MM.1S (cell line): ENCODE results near the gene ZNF273.

ENCODE experiments used
- DNase-seq: peaks from one replicate; pipeline ENCODE4 v3.0.0-alpha.2; 2015
- H2AFZ ChIP-seq: fragments of 300-600 bp; sonication (generic); 2 replicates; pipeline ENCODE4 v1.6.0; 2016; ENCODE audit warnings: antibody characterized with exemption, low read length
- H3F3A ChIP-seq: fragments of 300-600 bp; sonication (generic); 2 replicates; pipeline ENCODE4 v1.6.1; 2016; ENCODE audit warnings: mild to moderate bottlenecking, antibody characterized with exemption, low read length, moderate library complexity, mixed read lengths; ENCODE audit not compliant: insufficient read depth
- H3K27ac ChIP-seq: fragments of 300-600 bp; sonication (generic); 2 replicates; pipeline ENCODE4 v1.5.1; 2016; ENCODE audit warnings: mild to moderate bottlenecking, low read length
- H3K27me3 ChIP-seq: fragments of 300-600 bp; sonication (generic); replicated peaks from 2 replicates; pipeline ENCODE4 v1.6.0; 2016; ENCODE audit warnings: low read length; ENCODE audit not compliant: insufficient read depth
- H3K36me3 ChIP-seq: fragments of 300-600 bp; sonication (generic); replicated peaks from 2 replicates; pipeline ENCODE4 v1.6.1; 2016; ENCODE audit warnings: mild to moderate bottlenecking, low read length, mixed read lengths; ENCODE audit not compliant: insufficient read depth
- H3K4me1 ChIP-seq: fragments of 300-600 bp; sonication (generic); 2 replicates; pipeline ENCODE4 v1.6.1; 2016; ENCODE audit warnings: low read length, mixed read lengths
- H3K4me2 ChIP-seq: fragments of 300-600 bp; sonication (generic); 2 replicates; pipeline ENCODE4 v1.6.0; 2016; ENCODE audit warnings: low read depth, low read length
- H3K4me3 ChIP-seq: fragments of 300-600 bp; sonication (generic); 2 replicates; pipeline ENCODE4 v1.5.1; 2016; ENCODE audit warnings: low read length, mixed read lengths
- H3K79me2 ChIP-seq: fragments of 300-600 bp; sonication (generic); 2 replicates; pipeline ENCODE4 v1.6.1; 2016; ENCODE audit warnings: mixed run types, low read length, mixed read lengths
- H3K9ac ChIP-seq: fragments of 300-600 bp; sonication (generic); 2 replicates; pipeline ENCODE4 v1.6.1; 2016; ENCODE audit warnings: low read length, mixed read lengths
- H3K9me2 ChIP-seq: fragments of 300-600 bp; sonication (generic); replicated peaks from 2 replicates; pipeline ENCODE4 v1.6.1; 2016; ENCODE audit warnings: mild to moderate bottlenecking, low read length, mixed read lengths; ENCODE audit not compliant: insufficient read depth
- H3K9me3 ChIP-seq: fragments of 300-600 bp; sonication (generic); replicated peaks from 2 replicates; pipeline ENCODE4 v1.6.1; 2016; ENCODE audit warnings: mild to moderate bottlenecking, low read length, mixed read lengths; ENCODE audit not compliant: insufficient read depth
- H4K20me1 ChIP-seq: fragments of 300-600 bp; sonication (generic); 2 replicates; pipeline ENCODE4 v1.6.1; 2016; ENCODE audit warnings: mild to moderate bottlenecking, low read length, moderate library complexity, mixed read lengths; ENCODE audit not compliant: insufficient read depth
- CTCF ChIP-seq: fragments of 300-600 bp; sonication (generic); IDR thresholded peaks from 2 replicates; pipeline ENCODE4 v1.5.1; 2016; ENCODE audit warnings: antibody characterized with exemption, low read length, mixed read lengths
- EZH2 ChIP-seq: fragments of 300-600 bp; sonication (generic); optimal IDR thresholded peaks from 2 replicates; pipeline ENCODE3; 2017; ENCODE audit warnings: low read depth, mild to moderate bottlenecking, antibody characterized with exemption, low read length, mixed read lengths
- EZH2phosphoT487 ChIP-seq: fragments of 300-600 bp; sonication (generic); IDR thresholded peaks from 2 replicates; pipeline ENCODE4 v1.6.1; 2018; ENCODE audit warnings: antibody characterized with exemption, low read length

Gene ZNF273

GRCh38 chr7:64902806-64903721 lies at the start of gene ZNF273:
Gene ZNF273 (plus strand): TSS chr7:64903273. CDS start chr7:64903318, 45 bp downstream.
- Histone ChIP-seq H3K36me3 (no peaks in the 10 kb centered on the region), H3K9me2 (no peaks in the 10 kb centered on the region), H2AFZ (peak within 1 kb of the TSS; percentile 93), H3K4me1 (no peaks in the 10 kb centered on the region; the same call in 1 of the 2 replicates), H3K9ac (peak within 1 kb of the TSS; percentile 82), H3K27ac (peak within 1 kb of the TSS; percentile 42; the same call in 1 of the 2 replicates), H3K9me3 (no peaks in the 10 kb centered on the region), H3F3A (no peaks in the 10 kb centered on the region), H3K27me3 (no peaks in the 10 kb centered on the region), H3K79me2 (peaks cover 43% of the 10 kb centered on the region), H4K20me1 (no peaks in the 10 kb centered on the region), H3K4me3 (peak within 1 kb of the TSS; percentile 99), H3K4me2 (peak within 1 kb of the TSS; percentile 90)
- TF ChIP-seq EZH2phosphoT487 (no peak), EZH2 (no peak), CTCF (no peak)
- DNase-seq: peak; percentile 96

- no peaks in the 10 kb centered on the region for H3K4me1 ChIP-seq
- TF ChIP-seq EZH2phosphoT487: no peak
- TF ChIP-seq EZH2: no peak
- TF ChIP-seq CTCF: no peak
- no peak overlapping the region for H3K27ac ChIP-seq
- H3F3A ChIP-seq: no peaks in the 10 kb centered on the region
- no peaks in the 10 kb centered on the region for H3K36me3 ChIP-seq
- no peaks in the 10 kb centered on the region for H3K9me2 ChIP-seq
- H3K4me3 ChIP-seq: no peak overlapping the region
- no peak overlapping the region for H3K9ac ChIP-seq
- DNase-seq: no peak
- no peaks in the 10 kb centered on the region for H4K20me1 ChIP-seq
- H3K79me2 ChIP-seq: no peaks in the 10 kb centered on the region
- H2AFZ ChIP-seq: no peak overlapping the region
- H3K27me3 ChIP-seq: no peaks in the 10 kb centered on the region
- H3K9me3 ChIP-seq: no peaks in the 10 kb centered on the region
- no peak overlapping the region for H3K4me2 ChIP-seq
Observed at GRCh38 chr7:64853679-64854078, 49.4 kb upstream of the ZNF273 start.

GRCh38 chr7:64854969-64855368 lies 48.1 kb upstream of the ZNF273 start:
- H3K4me3 ChIP-seq: no peak overlapping the region
- no peaks in the 10 kb centered on the region for H3K9me3 ChIP-seq
- TF ChIP-seq EZH2phosphoT487 (no peak), EZH2 (no peak), CTCF (no peak)
- H3K36me3 ChIP-seq: no peaks in the 10 kb centered on the region
- H3K9ac ChIP-seq: no peak overlapping the region
- H3K27me3 ChIP-seq: no peaks in the 10 kb centered on the region
- H3K79me2 ChIP-seq: no peaks in the 10 kb centered on the region
- H2AFZ ChIP-seq: no peak overlapping the region
- no peaks in the 10 kb centered on the region for H4K20me1 ChIP-seq
- DNase-seq: no peak
- H3K27ac ChIP-seq: no peak overlapping the region
- no peaks in the 10 kb centered on the region for H3K9me2 ChIP-seq
- no peaks in the 10 kb centered on the region for H3F3A ChIP-seq
- H3K4me1 ChIP-seq: no peaks in the 10 kb centered on the region
- no peak overlapping the region for H3K4me2 ChIP-seq
